ENCODE measurements around the gene ASPG.

DNA sequence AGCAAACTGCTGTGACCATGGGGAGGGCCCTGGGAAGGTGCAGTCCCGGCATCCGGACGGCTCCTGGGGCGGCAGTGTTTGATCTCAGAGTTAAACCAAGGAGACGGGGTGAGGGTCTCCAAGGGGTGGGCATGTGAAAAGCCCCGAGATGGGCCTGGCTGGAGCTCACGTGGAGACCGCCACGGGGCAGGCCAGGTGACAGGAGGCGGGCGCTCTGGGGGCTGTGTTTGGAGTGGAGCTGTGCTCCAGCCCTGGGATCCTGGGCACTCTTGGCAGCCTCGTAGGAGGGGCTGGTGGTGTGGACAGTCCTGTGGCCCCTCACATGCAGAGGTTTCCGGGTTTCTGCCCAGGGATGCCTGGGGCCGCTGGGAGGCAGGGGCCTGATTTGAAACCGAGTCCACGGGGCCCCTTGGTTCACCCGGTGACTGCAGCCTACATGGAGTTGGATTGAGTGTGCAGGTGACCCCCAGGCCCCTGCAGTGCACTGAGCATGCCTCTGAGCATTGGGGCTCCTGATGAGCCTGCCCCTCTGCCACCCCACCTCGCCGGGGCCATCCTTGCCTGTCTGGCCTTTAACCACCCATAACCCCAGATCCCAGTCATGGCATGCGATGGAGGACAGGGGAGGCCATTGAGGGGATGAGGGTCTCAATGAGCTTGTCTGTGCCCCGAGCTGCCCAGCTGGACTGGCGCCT is 61.3 kb downstream of the ASPG start:
- TF ChIP-seq, protein P1, sequence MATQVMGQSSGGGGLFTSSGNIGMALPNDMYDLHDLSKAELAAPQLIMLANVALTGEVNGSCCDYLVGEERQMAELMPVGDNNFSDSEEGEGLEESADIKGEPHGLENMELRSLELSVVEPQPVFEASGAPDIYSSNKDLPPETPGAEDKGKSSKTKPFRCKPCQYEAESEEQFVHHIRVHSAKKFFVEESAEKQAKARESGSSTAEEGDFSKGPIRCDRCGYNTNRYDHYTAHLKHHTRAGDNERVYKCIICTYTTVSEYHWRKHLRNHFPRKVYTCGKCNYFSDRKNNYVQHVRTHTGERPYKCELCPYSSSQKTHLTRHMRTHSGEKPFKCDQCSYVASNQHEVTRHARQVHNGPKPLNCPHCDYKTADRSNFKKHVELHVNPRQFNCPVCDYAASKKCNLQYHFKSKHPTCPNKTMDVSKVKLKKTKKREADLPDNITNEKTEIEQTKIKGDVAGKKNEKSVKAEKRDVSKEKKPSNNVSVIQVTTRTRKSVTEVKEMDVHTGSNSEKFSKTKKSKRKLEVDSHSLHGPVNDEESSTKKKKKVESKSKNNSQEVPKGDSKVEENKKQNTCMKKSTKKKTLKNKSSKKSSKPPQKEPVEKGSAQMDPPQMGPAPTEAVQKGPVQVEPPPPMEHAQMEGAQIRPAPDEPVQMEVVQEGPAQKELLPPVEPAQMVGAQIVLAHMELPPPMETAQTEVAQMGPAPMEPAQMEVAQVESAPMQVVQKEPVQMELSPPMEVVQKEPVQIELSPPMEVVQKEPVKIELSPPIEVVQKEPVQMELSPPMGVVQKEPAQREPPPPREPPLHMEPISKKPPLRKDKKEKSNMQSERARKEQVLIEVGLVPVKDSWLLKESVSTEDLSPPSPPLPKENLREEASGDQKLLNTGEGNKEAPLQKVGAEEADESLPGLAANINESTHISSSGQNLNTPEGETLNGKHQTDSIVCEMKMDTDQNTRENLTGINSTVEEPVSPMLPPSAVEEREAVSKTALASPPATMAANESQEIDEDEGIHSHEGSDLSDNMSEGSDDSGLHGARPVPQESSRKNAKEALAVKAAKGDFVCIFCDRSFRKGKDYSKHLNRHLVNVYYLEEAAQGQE (IDR thresholded peaks at IDR 0.05; ENCODE audit: insufficient read depth in 1 of 2, low read depth in 2 of 2, low read length in 1 of 2), result no peak
- no peak for TF ChIP-seq POLR2AphosphoS5 (IDR thresholded peaks at IDR 0.05; ENCODE audit: low read depth, low read length)

Data from Panc1 (cell line).